DOHH2 (cell line): Measurements from ENCODE around the gene IL1RAP.
"Not testable (repeated sequence)": the region's sequence is repeated elsewhere in the genome, so short reads cannot be mapped to it uniquely, and the experiment has no call there.

Experiments
- H3F3A ChIP-seq: fragments of 200-600 bp; sonication (generic), shearing (Covaris generic); 2 replicates; pipeline ENCODE4 v1.6.0; 2016; ENCODE audit warnings: antibody characterized with exemption, mild to moderate bottlenecking; ENCODE audit not compliant: control insufficient read depth, insufficient read depth
- H3K27ac ChIP-seq: fragments of 200-600 bp; sonication (generic); 2 replicates; pipeline ENCODE4 v1.5.1; 2014; ENCODE audit warnings: low read depth, mild to moderate bottlenecking, low read length, moderate library complexity
- H3K27me3 ChIP-seq: fragments of 200-600 bp; sonication (generic); 2 replicates; pipeline ENCODE4 v1.6.1; 2014; ENCODE audit warnings: mild to moderate bottlenecking, low read length, mixed read lengths; ENCODE audit not compliant: control insufficient read depth
- H3K36me3 ChIP-seq: fragments of 200-600 bp; sonication (generic); 2 replicates; pipeline ENCODE4 v1.6.1; 2014; ENCODE audit warnings: mild to moderate bottlenecking, low read length, moderate library complexity, mixed read lengths; ENCODE audit not compliant: control insufficient read depth
- H3K4me1 ChIP-seq: fragments of 200-600 bp; sonication (generic); 2 replicates; pipeline ENCODE4 v1.6.1; 2014; ENCODE audit warnings: mild to moderate bottlenecking, low read length, mixed read lengths; ENCODE audit not compliant: control insufficient read depth
- H3K4me2 ChIP-seq: fragments of 200-600 bp; sonication (generic); 2 replicates; pipeline ENCODE4 v1.6.0; 2014; ENCODE audit warnings: mild to moderate bottlenecking, low read length, moderate library complexity
- H3K4me3 ChIP-seq: fragments of 200-600 bp; sonication (generic); 2 replicates; pipeline ENCODE4 v1.5.1; 2014; ENCODE audit warnings: mild to moderate bottlenecking, low read length, mixed read lengths
- H3K79me2 ChIP-seq: fragments of 200-600 bp; sonication (generic); 2 replicates; pipeline ENCODE4 v1.6.1; 2014; ENCODE audit warnings: mild to moderate bottlenecking, low read length, mixed read lengths; ENCODE audit not compliant: control insufficient read depth
- H3K9me2 ChIP-seq: fragments of 200-600 bp; sonication (generic); replicated peaks from 2 replicates; pipeline ENCODE4 v1.6.1; 2014; ENCODE audit warnings: mild to moderate bottlenecking, low read length, mixed read lengths; ENCODE audit not compliant: control insufficient read depth
- H3K9me3 ChIP-seq: fragments of 200-600 bp; sonication (generic); 2 replicates; pipeline ENCODE4 v1.6.1; 2014; ENCODE audit warnings: antibody characterized with exemption, low read length, mixed read lengths; ENCODE audit not compliant: control insufficient read depth, insufficient read depth
- H4K20me1 ChIP-seq: fragments of 200-600 bp; sonication (generic); 2 replicates; pipeline ENCODE4 v1.6.0; 2014; ENCODE audit warnings: low read depth, mild to moderate bottlenecking, antibody characterized with exemption, low read length, moderate library complexity; ENCODE audit not compliant: control insufficient read depth, insufficient read depth
- EZH2phosphoT487 ChIP-seq: fragments of 200-600 bp; sonication (generic); IDR thresholded peaks from 2 replicates; pipeline ENCODE4 v1.6.1; 2017; ENCODE audit warnings: borderline replicate concordance, mild to moderate bottlenecking, antibody characterized with exemption, low read length, moderate library complexity, mixed read lengths
- TF ChIP-seq, protein P1 (sequence below): fragments of 200-600 bp; sonication (generic); IDR thresholded peaks from one replicate; pipeline ENCODE4 v1.5.1; 2014; ENCODE audit warnings: antibody characterized with exemption, mild to moderate bottlenecking, low read depth, low read length; ENCODE audit not compliant: poor library complexity, severe bottlenecking

IL1RAP gene

DNA sequence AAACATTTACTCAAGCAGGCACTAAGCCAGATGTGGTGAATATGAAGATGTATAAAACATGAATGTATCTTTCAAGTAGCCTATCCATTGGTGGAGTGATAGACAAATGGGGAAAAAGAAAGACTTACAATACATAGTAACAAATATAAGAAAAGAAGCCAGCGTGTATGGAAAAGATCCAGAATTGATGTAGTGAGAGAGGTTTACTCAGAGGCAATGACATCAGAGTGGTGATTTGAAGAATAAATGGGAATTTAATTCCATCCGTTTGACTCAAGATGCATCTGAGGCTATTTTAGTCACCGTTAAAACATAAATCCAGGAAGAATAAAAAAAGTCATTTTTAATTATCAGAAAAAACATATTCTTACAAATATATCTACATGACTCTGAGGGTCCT lies 162.6 kb downstream of the IL1RAP start:
- TF ChIP-seq, protein P1, sequence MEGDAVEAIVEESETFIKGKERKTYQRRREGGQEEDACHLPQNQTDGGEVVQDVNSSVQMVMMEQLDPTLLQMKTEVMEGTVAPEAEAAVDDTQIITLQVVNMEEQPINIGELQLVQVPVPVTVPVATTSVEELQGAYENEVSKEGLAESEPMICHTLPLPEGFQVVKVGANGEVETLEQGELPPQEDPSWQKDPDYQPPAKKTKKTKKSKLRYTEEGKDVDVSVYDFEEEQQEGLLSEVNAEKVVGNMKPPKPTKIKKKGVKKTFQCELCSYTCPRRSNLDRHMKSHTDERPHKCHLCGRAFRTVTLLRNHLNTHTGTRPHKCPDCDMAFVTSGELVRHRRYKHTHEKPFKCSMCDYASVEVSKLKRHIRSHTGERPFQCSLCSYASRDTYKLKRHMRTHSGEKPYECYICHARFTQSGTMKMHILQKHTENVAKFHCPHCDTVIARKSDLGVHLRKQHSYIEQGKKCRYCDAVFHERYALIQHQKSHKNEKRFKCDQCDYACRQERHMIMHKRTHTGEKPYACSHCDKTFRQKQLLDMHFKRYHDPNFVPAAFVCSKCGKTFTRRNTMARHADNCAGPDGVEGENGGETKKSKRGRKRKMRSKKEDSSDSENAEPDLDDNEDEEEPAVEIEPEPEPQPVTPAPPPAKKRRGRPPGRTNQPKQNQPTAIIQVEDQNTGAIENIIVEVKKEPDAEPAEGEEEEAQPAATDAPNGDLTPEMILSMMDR, result no peak
- no peak for TF ChIP-seq EZH2phosphoT487
- Histone ChIP-seq H3K79me2 (no peaks in the 10 kb centered on the region), H3K36me3 (no peaks in the 10 kb centered on the region), H3K4me2 (no peak overlapping the region), H3K27ac (no peak overlapping the region), H3K9me3 (peaks cover 5% of the 10 kb centered on the region; the same call in 1 of the 2 replicates), H3K4me1 (no peaks in the 10 kb centered on the region), H3K27me3 (no peaks in the 10 kb centered on the region), H3K9me2 (no peaks in the 10 kb centered on the region), H3F3A (no peaks in the 10 kb centered on the region), H4K20me1 (no peaks in the 10 kb centered on the region), H3K4me3 (no peak overlapping the region)

DNA sequence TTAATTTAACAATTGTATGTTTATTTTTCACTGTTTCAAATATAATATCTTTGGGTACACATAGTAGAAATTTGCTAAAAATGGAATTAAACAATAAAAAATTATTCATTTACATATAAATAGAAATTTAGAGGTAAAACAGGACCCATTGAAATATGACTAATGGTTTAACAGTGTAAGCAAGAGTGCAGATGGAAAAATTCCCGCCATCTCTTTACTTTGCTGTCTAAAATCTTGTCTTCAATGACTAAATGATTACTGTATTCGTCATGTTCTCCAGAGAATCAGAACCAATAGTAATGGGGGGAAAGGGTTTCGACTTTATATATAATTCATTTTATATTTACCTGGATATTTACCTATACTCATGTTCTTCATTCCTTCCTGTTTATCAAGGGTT lies 163.1 kb downstream of the IL1RAP start:
- no peaks in the 10 kb centered on the region for H3K79me2 ChIP-seq
- no peaks in the 10 kb centered on the region for H3K36me3 ChIP-seq
- peaks cover 5% of the 10 kb centered on the region; the same call in 1 of the 2 replicates for H3K9me3 ChIP-seq
- H3K4me2 ChIP-seq, result no peak overlapping the region
- H3F3A ChIP-seq, result no peaks in the 10 kb centered on the region
- H4K20me1 ChIP-seq, result no peaks in the 10 kb centered on the region
- no peak overlapping the region for H3K27ac ChIP-seq
- no peaks in the 10 kb centered on the region for H3K9me2 ChIP-seq
- no peak for TF ChIP-seq EZH2phosphoT487
- TF ChIP-seq, protein P1, result no peak
- no peak overlapping the region for H3K4me3 ChIP-seq
- no peaks in the 10 kb centered on the region for H3K27me3 ChIP-seq
- H3K4me1 ChIP-seq, result no peaks in the 10 kb centered on the region

DNA sequence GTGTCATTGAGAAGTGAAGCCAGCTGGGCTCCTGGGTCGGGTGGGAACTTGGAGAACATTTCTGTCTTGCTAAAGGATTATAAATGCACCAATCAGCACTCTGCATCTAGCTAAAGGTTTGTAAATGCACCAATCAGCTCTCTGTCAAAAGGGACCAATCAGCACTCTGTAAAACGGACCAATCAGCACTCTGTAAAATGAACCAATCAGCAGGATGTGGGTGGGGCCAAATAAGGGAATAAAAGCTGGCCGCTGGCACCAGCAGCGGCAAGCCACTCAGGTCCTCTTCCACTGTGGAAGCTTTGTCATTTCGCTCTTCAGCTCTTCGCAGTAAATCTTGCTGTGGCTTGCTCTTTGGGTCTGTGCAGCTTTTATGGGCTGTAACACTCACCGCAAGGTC lies 164.0 kb downstream of the IL1RAP start:
- not testable (repeated sequence) for H3F3A ChIP-seq, H3K27me3 ChIP-seq, H3K4me2 ChIP-seq, H4K20me1 ChIP-seq, H3K79me2 ChIP-seq, H3K36me3 ChIP-seq, H3K9me3 ChIP-seq, H3K27ac ChIP-seq, H3K9me2 ChIP-seq, H3K4me1 ChIP-seq, H3K4me3 ChIP-seq

DNA sequence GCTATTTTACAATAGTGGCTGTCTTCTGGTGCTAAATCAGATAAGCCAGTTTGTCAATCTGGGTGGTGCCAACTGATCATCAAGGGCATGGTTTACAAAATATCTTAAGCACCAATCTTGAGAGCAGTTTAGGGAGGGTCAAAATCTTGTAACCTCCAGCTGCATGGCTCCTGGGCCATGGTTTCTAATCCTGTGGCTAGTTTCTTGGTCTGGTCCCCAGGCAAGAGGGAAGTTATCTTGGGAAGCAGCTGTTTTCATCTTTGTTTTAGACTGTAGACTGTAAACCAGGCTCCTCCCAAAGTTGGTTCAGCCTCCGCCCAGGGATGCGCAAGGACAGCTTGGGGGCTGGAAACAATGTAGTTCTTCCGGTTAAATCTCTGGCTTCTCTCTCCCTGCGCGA lies 166.8 kb downstream of the IL1RAP start:
- H3K4me3 ChIP-seq, result no peak overlapping the region
- no peaks in the 10 kb centered on the region for H3K36me3 ChIP-seq
- no peaks in the 10 kb centered on the region for H3K79me2 ChIP-seq
- TF ChIP-seq EZH2phosphoT487, result no peak
- TF ChIP-seq, protein P1, result no peak
- no peaks in the 10 kb centered on the region for H4K20me1 ChIP-seq
- H3K9me2 ChIP-seq, result no peaks in the 10 kb centered on the region
- no peak overlapping the region for H3K4me2 ChIP-seq
- no peaks in the 10 kb centered on the region for H3K27me3 ChIP-seq
- no peak overlapping the region for H3K27ac ChIP-seq
- no peaks in the 10 kb centered on the region for H3F3A ChIP-seq
- no peaks in the 10 kb centered on the region for H3K4me1 ChIP-seq
- H3K9me3 ChIP-seq, result peaks cover 5% of the 10 kb centered on the region; the same call in 1 of the 2 replicates
